AG09319 (cell line): ENCODE results near the gene CTDSP2.

Source experiments
- DNase-seq: peaks from one replicate; pipeline ENCODE4 v3.0.0-alpha.2; 2010; ENCODE audit warnings: low read depth; ENCODE audit errors: extremely low read depth
- TF ChIP-seq, protein P1 (sequence below): IDR thresholded peaks from 2 replicates; pipeline ENCODE4 v1.5.1; 2011; ENCODE audit warnings: low read depth, mild to moderate bottlenecking, inconsistent platforms, low read length, moderate library complexity

Gene CTDSP2

DNA sequence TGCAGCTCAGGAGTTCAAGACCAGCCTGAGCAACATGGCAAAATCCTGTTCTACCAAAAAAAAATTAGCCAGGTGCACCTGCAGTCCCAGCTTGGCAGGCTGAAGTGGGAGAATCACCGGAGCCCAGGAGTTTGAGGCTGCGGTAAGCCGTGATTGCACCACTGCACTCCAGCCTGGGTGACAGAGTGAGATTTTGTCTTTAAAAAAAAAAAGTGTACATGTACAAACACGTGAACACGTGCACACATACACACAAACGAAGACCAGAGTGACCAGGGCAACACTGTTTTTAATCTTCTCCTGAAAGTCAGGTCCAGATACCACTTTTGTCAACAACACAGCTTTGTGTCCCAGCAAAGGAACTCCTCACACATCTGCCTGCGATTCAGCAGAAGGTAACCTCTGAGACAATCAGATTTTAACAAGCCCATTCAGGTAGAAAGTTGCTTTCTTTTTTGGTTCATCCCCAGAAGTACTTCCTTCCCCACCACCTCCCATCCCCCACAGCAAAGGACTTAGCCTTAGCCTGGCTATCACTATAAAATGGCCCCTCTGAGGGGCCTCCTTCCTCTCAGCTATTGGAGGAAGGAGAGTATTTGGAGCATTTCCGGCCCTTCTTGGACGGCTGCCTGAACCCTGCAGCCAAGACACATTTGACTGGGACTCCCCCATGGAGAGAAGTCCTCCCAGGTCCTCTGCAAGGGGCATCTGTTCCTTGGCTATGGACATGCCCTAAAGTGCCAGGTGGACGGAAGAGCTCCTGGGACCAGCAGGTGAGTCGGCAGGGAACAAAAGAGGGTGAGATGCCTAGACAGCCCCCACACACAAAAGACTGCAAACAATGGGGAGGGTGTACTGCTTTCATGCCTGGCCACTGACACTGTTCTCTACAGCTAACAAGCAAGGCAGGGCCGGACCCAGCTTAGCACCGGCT lies 9.8 kb downstream of the CTDSP2 start:
- TF ChIP-seq, protein P1, sequence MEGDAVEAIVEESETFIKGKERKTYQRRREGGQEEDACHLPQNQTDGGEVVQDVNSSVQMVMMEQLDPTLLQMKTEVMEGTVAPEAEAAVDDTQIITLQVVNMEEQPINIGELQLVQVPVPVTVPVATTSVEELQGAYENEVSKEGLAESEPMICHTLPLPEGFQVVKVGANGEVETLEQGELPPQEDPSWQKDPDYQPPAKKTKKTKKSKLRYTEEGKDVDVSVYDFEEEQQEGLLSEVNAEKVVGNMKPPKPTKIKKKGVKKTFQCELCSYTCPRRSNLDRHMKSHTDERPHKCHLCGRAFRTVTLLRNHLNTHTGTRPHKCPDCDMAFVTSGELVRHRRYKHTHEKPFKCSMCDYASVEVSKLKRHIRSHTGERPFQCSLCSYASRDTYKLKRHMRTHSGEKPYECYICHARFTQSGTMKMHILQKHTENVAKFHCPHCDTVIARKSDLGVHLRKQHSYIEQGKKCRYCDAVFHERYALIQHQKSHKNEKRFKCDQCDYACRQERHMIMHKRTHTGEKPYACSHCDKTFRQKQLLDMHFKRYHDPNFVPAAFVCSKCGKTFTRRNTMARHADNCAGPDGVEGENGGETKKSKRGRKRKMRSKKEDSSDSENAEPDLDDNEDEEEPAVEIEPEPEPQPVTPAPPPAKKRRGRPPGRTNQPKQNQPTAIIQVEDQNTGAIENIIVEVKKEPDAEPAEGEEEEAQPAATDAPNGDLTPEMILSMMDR = no peak

DNA sequence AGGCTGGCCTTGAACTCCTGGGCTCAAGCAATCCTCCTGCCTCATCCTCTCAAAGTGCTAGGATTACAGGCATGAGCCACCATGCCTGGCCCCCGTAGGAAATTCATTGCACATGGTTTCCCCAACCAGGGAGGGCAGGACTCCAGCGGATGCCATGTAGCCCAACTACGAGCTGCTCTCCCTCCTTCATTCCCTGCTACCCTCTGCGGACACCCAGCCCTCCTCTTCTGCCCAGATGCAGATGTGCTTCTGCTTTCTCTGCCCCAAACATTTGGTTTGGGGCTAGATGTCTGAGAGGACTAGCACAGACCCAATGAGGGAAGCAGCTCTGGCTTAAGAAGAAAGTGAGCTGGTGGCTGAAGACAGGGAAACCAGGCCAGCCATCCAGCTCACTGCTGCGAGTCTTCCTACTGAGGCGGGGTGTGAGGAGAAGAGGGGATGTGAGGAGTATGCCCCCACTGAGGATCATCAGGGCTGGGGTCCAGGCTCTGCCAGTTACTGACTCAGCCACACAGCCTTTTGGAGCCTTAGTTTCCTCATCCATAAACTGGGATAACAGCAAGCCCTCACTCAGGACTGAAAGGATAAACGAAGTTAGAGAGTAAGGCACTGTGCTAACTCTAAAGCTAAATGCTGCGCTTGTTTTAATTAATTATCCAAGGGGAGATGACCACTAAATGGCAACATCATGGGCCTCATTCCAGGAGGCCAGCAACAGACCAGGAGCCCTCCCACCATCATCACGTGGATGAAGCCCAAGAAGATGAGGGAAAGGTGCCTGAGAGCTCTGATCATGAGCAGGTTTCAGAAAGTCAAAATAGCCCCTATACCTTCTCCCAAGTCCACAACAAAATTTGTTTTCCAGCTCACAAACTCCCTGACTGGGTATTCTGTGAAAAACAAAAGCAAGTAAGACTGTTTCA lies 10.9 kb downstream of the CTDSP2 start:
- TF ChIP-seq, protein P1 = no peak
- DNase-seq = no peak

More for the DNA sequence above, 9.8 kb downstream of the CTDSP2 start:
- peak; percentile 41 for DNase-seq

DNA sequence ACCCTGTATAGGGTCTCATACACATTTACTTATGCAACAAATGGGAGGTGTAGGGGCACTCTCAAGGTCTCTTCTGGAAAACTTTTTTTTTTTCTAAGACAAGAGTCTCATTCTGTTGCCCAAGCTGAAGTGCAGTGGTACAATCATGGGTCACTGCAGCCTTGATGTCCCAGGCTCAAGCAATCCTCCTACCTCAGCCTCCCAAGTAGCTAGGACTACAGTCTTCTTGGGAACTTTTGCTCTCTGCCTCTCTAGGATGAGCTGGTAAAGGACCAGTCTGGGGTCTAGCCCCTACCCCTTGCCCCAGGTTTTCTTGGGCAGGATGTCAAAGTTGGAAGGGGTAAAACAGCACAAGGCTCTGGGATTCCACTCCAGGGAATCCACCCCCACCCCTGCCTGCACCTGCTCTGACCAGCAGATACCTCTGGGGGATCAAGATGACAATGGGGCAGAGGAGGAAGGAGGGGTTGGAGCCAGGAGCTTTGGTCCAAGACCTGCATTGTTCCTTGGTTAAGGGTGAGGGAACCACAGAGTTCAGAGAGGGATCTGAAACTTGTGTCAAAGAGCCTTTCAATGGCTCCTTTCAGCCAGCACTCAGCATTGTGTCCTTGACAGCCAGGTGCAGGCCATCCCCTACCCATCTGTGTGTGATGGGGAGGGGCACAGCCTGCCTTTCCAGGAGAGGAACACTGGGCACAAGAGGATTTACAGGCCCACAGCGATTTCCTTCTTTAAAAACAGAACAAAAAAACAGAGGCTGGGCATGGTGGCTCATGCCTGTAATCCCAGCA lies 12.2 kb downstream of the CTDSP2 start:
- TF ChIP-seq, protein P1 = no peak
- no peak for DNase-seq

DNA sequence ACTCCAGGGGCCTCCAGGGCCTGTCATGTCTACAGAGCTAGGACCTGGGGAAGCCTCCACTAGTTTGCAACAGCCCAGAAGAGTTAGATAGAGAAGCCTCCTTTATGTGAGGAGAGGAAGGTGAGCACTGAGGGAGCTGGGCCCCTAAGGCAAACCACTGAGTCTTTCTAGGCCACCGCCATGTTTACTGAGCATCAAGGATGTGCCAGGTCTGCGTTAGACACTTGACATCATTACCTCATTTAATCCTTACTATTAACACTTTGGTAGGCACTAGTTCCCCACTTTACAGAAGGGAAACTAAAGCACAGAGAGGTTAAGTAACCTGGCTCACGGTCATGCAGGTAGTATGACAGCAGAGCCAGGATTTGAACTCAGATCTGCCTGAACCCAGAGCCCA lies 12.9 kb downstream of the CTDSP2 start:
- DNase-seq = no peak
- TF ChIP-seq, protein P1 = no peak

DNA sequence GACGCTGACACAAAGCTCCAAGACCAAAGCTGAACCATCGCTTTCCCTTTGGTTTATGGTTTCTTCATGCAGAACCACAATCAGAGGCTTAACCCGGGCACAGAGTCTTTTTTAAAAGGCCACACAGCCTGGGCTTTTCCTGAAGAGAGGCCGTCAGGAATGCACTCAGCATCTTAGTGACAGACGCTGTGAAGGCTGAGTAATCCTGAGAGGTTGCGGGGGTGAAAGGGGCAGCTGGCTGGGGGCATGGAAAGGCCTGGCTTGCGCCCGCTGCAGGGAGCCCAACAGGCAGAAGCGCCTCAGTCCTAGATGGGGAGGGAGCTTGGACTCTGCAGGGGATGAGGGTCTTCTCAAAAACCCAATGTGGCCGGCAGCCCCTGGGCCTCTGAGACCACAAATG lies 13.6 kb downstream of the CTDSP2 start:
- TF ChIP-seq, protein P1 = no peak
- DNase-seq = no peak

DNA sequence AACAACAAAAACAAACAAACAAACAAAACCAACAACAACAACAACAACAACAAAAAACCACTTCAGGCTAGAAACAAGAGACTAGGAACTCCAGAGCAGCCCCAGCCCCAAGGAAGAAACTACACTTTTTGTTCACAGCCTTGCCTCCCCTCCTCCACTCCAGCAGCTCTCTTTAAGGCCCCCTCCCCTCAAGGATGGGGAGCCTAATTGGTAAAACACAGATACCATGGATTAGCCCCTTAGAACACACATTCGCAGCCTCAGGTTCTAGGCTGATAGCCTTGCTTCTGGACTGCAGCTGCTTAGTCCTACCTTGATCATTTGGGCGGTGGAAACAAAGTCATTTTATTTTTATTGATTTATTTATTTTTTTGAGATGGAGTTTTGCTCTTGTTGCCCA lies 16.1 kb downstream of the CTDSP2 start:
- DNase-seq = no peak
- TF ChIP-seq, protein P1 = no peak
